Esophagus squamous epithelium (tissue), 5 donors: ENCODE results near the gene CYREN. TPM values are rescaled to one million over a fixed set of nuclear protein-coding genes. Genes with fewer than 3 reads are reported as not detected.
A peak's percentile ranks its signal among the peaks of the same experiment; 100 is the strongest.

Source experiments
- DNase-seq: peaks from one replicate; lab custom pipeline; 2025; lab: John Stamatoyannopoulos, UW
- H3K27ac ChIP-seq, 4 donors: fragments of 200-600 bp; sonication (generic); one replicate each; pipeline ENCODE4 v1.5.1; 2016 to 2019; ENCODE audit warnings: mild to moderate bottlenecking in 1 of 4
- H3K27me3 ChIP-seq, 4 donors: fragments of 200-600 bp; sonication (generic); 1 replicate in 3 of 4; 2 replicates in 1 of 4; pipeline versions ENCODE4 v1.5.1 to v1.6.0; 2017 to 2021; ENCODE audit warnings: antibody characterized with exemption in 1 of 4
- H3K36me3 ChIP-seq, 3 donors: fragments of 200-600 bp; sonication (generic); one replicate each; pipeline ENCODE4 v1.5.1; 2016 to 2019
- H3K4me1 ChIP-seq, 3 donors: fragments of 200-600 bp; sonication (generic); one replicate each; pipeline ENCODE4 v1.5.1; 2017 to 2019
- H3K4me3 ChIP-seq, 4 donors: fragments of 200-600 bp; sonication (generic); 1 replicate in 3 of 4; 2 replicates in 1 of 4; pipeline ENCODE4 v1.5.1; 2016 to 2019; ENCODE audit warnings: mild to moderate bottlenecking in 2 of 4, moderate library complexity in 1 of 4
- H3K9me3 ChIP-seq, 3 donors: fragments of 200-600 bp; sonication (generic); one replicate each; pipeline ENCODE4 v1.5.1; 2016 to 2019
- POLR2A ChIP-seq, 4 donors: fragments of 450-650 bp; IDR thresholded peaks; one replicate each; pipeline ENCODE4 v1.6.1; 2017; ENCODE audit warnings: antibody characterized with exemption in 4 of 4, mild to moderate bottlenecking in 4 of 4, moderate library complexity in 3 of 4
- WGBS, 2 donors: methylation state at CpG; one replicate each; pipeline ENCODE4 v1.1.5; 2018; 5-methylcytosine and 5-hydroxymethylcytosine counted together
- intact Hi-C: fragments of 100-400 bp; cut with DNase I; formaldehyde crosslinking; loops from one replicate; pipeline ENCODE4 v1.15.0; 2022
- total RNA-seq, 4 donors: library from RNA; depleted of rRNA; stranded (reverse); fragments of >200 nt; gene quantifications; one replicate each; pipeline ENCODE4 v1.1.0, GENCODE V29; 2016
- TF ChIP-seq, protein P1 (sequence below), 6 experiments: fragments of 450-650 bp in 4 of 6; fragments of 200-600 bp in 2 of 6; sonication (generic) in 2 of 6; IDR thresholded peaks; one replicate each; pipeline ENCODE4 v1.5.1; 2016 to 2019; ENCODE audit warnings: antibody characterized with exemption in 6 of 6, mild to moderate bottlenecking in 4 of 6, moderate library complexity in 4 of 6
- donor health status: DM: yes; HTN: yes; CAD: no.

CYREN gene
- total RNA-seq, 4 donors from 2014 or later, result 19.0 to 53.8 (median 35.4) TPM

DNA sequence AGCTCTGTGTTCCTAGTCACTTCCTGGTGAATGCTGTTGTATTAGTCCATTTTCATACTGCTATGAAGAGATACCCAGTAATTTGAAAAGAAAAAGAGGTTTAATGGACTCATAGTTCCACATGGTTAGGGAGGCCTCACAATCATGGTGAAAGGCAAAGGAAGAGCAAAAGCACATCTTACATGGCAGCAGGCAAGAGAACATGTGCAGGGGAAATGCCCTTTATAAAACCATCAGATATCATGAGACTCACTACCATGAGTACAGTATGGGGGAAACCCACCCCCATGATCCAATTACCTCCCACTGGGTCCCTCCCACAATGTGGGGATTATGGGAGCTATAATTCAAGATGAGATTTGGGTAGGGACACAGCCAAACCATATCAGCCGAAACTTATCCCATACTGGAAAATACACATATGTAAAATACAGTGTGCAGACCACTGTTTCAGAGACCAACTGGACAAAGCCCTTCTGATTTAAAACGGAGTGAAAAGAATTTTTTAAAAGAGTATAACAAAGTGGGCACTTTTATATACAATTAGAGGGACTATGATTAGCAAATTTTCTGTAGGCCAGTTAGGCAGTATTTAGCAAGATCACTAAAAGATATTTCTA is 8.0 kb downstream of the CYREN start:
- no peak for TF ChIP-seq POLR2A (IDR thresholded peaks at IDR 0.05)
- TF ChIP-seq, protein P1, sequence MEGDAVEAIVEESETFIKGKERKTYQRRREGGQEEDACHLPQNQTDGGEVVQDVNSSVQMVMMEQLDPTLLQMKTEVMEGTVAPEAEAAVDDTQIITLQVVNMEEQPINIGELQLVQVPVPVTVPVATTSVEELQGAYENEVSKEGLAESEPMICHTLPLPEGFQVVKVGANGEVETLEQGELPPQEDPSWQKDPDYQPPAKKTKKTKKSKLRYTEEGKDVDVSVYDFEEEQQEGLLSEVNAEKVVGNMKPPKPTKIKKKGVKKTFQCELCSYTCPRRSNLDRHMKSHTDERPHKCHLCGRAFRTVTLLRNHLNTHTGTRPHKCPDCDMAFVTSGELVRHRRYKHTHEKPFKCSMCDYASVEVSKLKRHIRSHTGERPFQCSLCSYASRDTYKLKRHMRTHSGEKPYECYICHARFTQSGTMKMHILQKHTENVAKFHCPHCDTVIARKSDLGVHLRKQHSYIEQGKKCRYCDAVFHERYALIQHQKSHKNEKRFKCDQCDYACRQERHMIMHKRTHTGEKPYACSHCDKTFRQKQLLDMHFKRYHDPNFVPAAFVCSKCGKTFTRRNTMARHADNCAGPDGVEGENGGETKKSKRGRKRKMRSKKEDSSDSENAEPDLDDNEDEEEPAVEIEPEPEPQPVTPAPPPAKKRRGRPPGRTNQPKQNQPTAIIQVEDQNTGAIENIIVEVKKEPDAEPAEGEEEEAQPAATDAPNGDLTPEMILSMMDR (IDR thresholded peaks at IDR 0.05), result no peak
- 89 to 100% methylated on average over 2 of the region's 2 CpGs for WGBS, 2 donors
- Histone ChIP-seq H3K4me3 (no peak overlapping the region), H3K27me3 (no peaks in the 10 kb centered on the region), H3K36me3 (peaks cover 22 to 57% (median 26%) of the 10 kb centered on the region in 3 donors), H3K27ac (peak overlapping the region in 2 of 4 donors; percentile 60 to 62), H3K9me3 (no peaks in the 10 kb centered on the region), H3K4me1 (peaks cover 0 to 70% (median 38%) of the 10 kb centered on the region in 3 donors)
- no peak for DNase-seq
- intact Hi-C loops, result loop anchor here (10.0 kb wide), 2 partner anchors 178 to 478 kb away; partner anchors contain the start of gene AGBL3

DNA sequence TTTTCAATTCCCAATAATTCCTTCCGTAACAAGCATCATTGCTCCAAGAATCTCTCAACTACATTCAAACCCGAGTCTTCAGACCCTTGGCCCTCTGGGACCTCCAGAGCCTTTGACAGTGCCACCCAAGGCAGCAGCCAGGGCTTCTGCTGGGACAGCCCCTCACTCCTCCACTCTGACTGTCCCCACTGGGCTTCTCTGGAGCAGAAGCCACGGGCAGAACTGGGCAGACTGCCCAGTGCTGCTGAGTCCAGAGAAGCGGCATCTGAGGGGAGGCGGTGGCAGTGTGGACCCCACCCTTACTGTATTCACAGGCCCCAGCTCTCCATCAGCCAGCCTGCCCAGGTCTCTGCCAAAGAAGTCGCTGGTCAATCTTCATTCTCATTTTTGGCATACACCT is 8.8 kb downstream of the CYREN start:
- 71 to 91% methylated on average over 5 of the region's 6 CpGs for WGBS, 2 donors
- no peak for TF ChIP-seq POLR2A (IDR thresholded peaks at IDR 0.05)
- TF ChIP-seq, protein P1 (IDR thresholded peaks at IDR 0.05), result no peak
- Histone ChIP-seq H3K27me3 (no peaks in the 10 kb centered on the region), H3K9me3 (peaks cover 0 to 7% (median 4%) of the 10 kb centered on the region in 3 donors), H3K4me3 (no peak overlapping the region), H3K4me1 (peaks cover 0 to 62% (median 35%) of the 10 kb centered on the region in 3 donors), H3K27ac (peak overlapping the region in 3 of 4 donors; percentile 60 to 69 (median 62)), H3K36me3 (peaks cover 14 to 53% (median 19%) of the 10 kb centered on the region in 3 donors)
- intact Hi-C loops, result loop anchor here (10.0 kb wide), 2 partner anchors 177 to 477 kb away; partner anchors contain the start of gene AGBL3
- no peak for DNase-seq

GRCh38 chr7:135160858-135161653 is 9.5 kb downstream of the CYREN start:
- 58 to 66% methylated on average over 9 of the region's 9 CpGs for WGBS, 2 donors
- intact Hi-C loops, result loop anchor here (10.0 kb wide), 2 partner anchors 176 to 476 kb away; partner anchors contain the start of gene AGBL3
- H3K4me3 ChIP-seq, result no peak overlapping the region
- H3K27ac ChIP-seq, result peak overlapping the region in 3 of 4 donors; percentile 60 to 69 (median 62)
- peaks cover 10 to 47% (median 14%) of the 10 kb centered on the region in 3 donors for H3K36me3 ChIP-seq
- no peak for DNase-seq
- TF ChIP-seq, protein P1 (IDR thresholded peaks at IDR 0.05), result peak in 2 of 6 experiments; percentile 7 to 11
- TF ChIP-seq POLR2A (IDR thresholded peaks at IDR 0.05), result no peak
- peaks cover 0 to 13% (median 6%) of the 10 kb centered on the region in 3 donors for H3K9me3 ChIP-seq
- H3K4me1 ChIP-seq, result peaks cover 0 to 59% (median 32%) of the 10 kb centered on the region in 3 donors
- H3K27me3 ChIP-seq, result no peaks in the 10 kb centered on the region

DNA sequence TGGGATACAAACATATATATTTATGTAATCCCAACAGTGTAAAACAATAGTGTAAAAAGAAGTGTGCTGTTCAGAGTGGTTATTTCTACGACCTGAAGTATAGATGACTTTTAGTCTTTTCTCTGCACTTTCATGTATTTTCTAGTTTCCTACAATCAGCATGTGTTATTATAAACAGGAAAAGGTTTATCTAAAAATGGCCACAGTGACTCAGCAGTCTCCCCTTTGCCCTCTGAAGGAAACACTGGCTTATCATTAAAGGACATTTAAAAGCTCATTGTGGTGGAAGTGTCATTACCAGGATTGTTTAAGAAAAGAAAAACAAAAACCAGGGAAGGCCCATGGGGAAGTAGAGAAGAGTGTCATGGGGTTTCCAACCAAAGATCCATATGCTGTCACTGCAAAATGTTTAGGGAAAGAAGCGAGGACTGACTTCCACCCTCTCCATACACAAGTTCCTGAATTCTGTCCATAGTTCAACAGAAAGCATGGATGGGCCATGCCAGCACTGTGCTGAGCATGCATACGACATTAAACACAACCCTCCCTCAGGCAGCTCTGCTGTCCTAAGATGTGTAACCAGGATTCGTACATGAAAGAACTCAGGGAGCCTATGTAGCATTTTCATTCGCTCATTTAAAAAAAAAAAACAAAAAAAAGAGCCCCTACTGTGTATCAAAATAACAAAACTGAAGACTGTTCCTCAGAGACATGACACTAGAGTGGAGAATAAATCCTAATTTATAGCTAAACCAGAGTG is 10.2 kb downstream of the CYREN start:
- Histone ChIP-seq H3K4me3 (no peak overlapping the region), H3K27me3 (no peaks in the 10 kb centered on the region), H3K36me3 (peaks cover 7 to 39% (median 8%) of the 10 kb centered on the region in 3 donors), H3K27ac (peak overlapping the region in 3 of 4 donors; percentile 60 to 69 (median 62)), H3K4me1 (peaks cover 0 to 54% (median 28%) of the 10 kb centered on the region in 3 donors), H3K9me3 (peaks cover 0 to 21% (median 6%) of the 10 kb centered on the region in 3 donors)
- WGBS, 2 donors, result 55 to 67% methylated on average over 5 of the region's 5 CpGs
- TF ChIP-seq, protein P1 (IDR thresholded peaks at IDR 0.05), result no peak
- no peak for TF ChIP-seq POLR2A (IDR thresholded peaks at IDR 0.05)
- no peak for DNase-seq
- intact Hi-C loops, result loop anchor here (10.0 kb wide), 2 partner anchors 175 to 475 kb away; partner anchors contain the start of gene AGBL3
